DOHH2 (cell line): ENCODE data around the gene CPA2.

Source experiments
- H3F3A ChIP-seq: fragments of 200-600 bp; sonication (generic), shearing (Covaris generic); 2 replicates; pipeline ENCODE4 v1.6.0; 2016; ENCODE audit warnings: antibody characterized with exemption, mild to moderate bottlenecking; ENCODE audit not compliant: control insufficient read depth, insufficient read depth
- H3K27ac ChIP-seq: fragments of 200-600 bp; sonication (generic); 2 replicates; pipeline ENCODE4 v1.5.1; 2014; ENCODE audit warnings: low read depth, mild to moderate bottlenecking, low read length, moderate library complexity
- H3K27me3 ChIP-seq: fragments of 200-600 bp; sonication (generic); 2 replicates; pipeline ENCODE4 v1.6.1; 2014; ENCODE audit warnings: mild to moderate bottlenecking, low read length, mixed read lengths; ENCODE audit not compliant: control insufficient read depth
- H3K36me3 ChIP-seq: fragments of 200-600 bp; sonication (generic); 2 replicates; pipeline ENCODE4 v1.6.1; 2014; ENCODE audit warnings: mild to moderate bottlenecking, low read length, moderate library complexity, mixed read lengths; ENCODE audit not compliant: control insufficient read depth
- H3K4me1 ChIP-seq: fragments of 200-600 bp; sonication (generic); 2 replicates; pipeline ENCODE4 v1.6.1; 2014; ENCODE audit warnings: mild to moderate bottlenecking, low read length, mixed read lengths; ENCODE audit not compliant: control insufficient read depth
- H3K4me2 ChIP-seq: fragments of 200-600 bp; sonication (generic); 2 replicates; pipeline ENCODE4 v1.6.0; 2014; ENCODE audit warnings: mild to moderate bottlenecking, low read length, moderate library complexity
- H3K4me3 ChIP-seq: fragments of 200-600 bp; sonication (generic); 2 replicates; pipeline ENCODE4 v1.5.1; 2014; ENCODE audit warnings: mild to moderate bottlenecking, low read length, mixed read lengths
- H3K79me2 ChIP-seq: fragments of 200-600 bp; sonication (generic); 2 replicates; pipeline ENCODE4 v1.6.1; 2014; ENCODE audit warnings: mild to moderate bottlenecking, low read length, mixed read lengths; ENCODE audit not compliant: control insufficient read depth
- H3K9me2 ChIP-seq: fragments of 200-600 bp; sonication (generic); replicated peaks from 2 replicates; pipeline ENCODE4 v1.6.1; 2014; ENCODE audit warnings: mild to moderate bottlenecking, low read length, mixed read lengths; ENCODE audit not compliant: control insufficient read depth
- H3K9me3 ChIP-seq: fragments of 200-600 bp; sonication (generic); 2 replicates; pipeline ENCODE4 v1.6.1; 2014; ENCODE audit warnings: antibody characterized with exemption, low read length, mixed read lengths; ENCODE audit not compliant: control insufficient read depth, insufficient read depth
- H4K20me1 ChIP-seq: fragments of 200-600 bp; sonication (generic); 2 replicates; pipeline ENCODE4 v1.6.0; 2014; ENCODE audit warnings: low read depth, mild to moderate bottlenecking, antibody characterized with exemption, low read length, moderate library complexity; ENCODE audit not compliant: control insufficient read depth, insufficient read depth
- CTCF ChIP-seq: fragments of 200-600 bp; sonication (generic); IDR thresholded peaks from one replicate; pipeline ENCODE4 v1.5.1; 2014; ENCODE audit warnings: antibody characterized with exemption, mild to moderate bottlenecking, low read depth, low read length; ENCODE audit not compliant: poor library complexity, severe bottlenecking
- EZH2phosphoT487 ChIP-seq: fragments of 200-600 bp; sonication (generic); IDR thresholded peaks from 2 replicates; pipeline ENCODE4 v1.6.1; 2017; ENCODE audit warnings: borderline replicate concordance, mild to moderate bottlenecking, antibody characterized with exemption, low read length, moderate library complexity, mixed read lengths

CPA2 gene

DNA sequence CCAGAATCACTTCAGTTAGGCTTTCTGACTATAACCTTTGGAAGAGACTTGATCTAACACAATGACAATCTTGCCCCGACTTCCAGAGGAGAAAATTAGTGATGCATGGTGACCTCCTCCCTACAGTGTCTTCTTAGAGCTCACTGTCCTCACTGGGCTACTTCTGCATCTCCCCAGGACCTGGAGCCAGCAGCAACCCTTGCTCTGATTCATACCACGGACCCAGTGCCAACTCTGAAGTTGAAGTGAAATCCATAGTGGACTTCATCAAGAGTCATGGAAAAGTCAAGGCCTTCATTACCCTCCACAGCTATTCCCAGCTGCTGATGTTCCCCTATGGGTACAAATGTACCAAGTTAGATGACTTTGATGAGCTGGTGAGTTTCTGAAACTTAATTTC lies 12.6 kb downstream of the CPA2 start:
- H3K9me3 ChIP-seq = no peaks in the 10 kb centered on the region
- no peak overlapping the region for H3K27ac ChIP-seq
- H3K4me3 ChIP-seq = no peak overlapping the region
- TF ChIP-seq EZH2phosphoT487 (no peak), CTCF (no peak)
- H3K36me3 ChIP-seq = no peaks in the 10 kb centered on the region
- H3K4me1 ChIP-seq = no peaks in the 10 kb centered on the region
- H3K4me2 ChIP-seq = no peak overlapping the region
- no peaks in the 10 kb centered on the region for H3F3A ChIP-seq
- H4K20me1 ChIP-seq = no peaks in the 10 kb centered on the region
- no peaks in the 10 kb centered on the region for H3K79me2 ChIP-seq
- H3K27me3 ChIP-seq = peaks cover 30% of the 10 kb centered on the region
- no peaks in the 10 kb centered on the region for H3K9me2 ChIP-seq

DNA sequence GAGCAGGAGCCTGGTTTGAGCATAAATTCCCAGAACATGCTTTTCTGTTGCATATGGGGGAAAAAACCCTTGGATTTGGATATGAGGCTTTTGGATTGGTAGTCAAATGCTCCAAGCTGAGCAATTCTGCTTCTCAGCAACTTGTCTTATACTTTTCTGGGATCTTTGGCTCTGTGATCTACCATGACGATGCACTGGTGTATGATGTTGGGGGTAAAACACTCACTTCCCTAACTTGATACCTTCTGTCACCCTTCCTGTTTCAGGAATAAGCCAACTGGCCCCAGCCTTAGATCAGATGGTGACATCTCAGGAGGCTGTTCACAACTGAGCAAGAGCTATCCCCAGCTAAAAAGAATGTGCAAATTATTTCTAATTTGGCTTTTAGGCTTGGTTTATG lies 13.2 kb downstream of the CPA2 start:
- Histone ChIP-seq H3K9me3 (no peaks in the 10 kb centered on the region), H3K27ac (no peak overlapping the region), H3K9me2 (no peaks in the 10 kb centered on the region), H3K4me1 (no peaks in the 10 kb centered on the region), H3K27me3 (peaks cover 29% of the 10 kb centered on the region), H4K20me1 (no peaks in the 10 kb centered on the region), H3K36me3 (no peaks in the 10 kb centered on the region), H3K4me3 (no peak overlapping the region), H3K79me2 (no peaks in the 10 kb centered on the region), H3K4me2 (no peak overlapping the region), H3F3A (no peaks in the 10 kb centered on the region)
- TF ChIP-seq CTCF = no peak
- TF ChIP-seq EZH2phosphoT487 = no peak

GRCh38 chr7:130281260-130281659 lies 14.6 kb downstream of the CPA2 start:
- Histone ChIP-seq H3K4me3 (no peak overlapping the region), H3K27ac (no peak overlapping the region), H3K79me2 (no peaks in the 10 kb centered on the region), H3K36me3 (no peaks in the 10 kb centered on the region), H3K27me3 (peaks cover 20% of the 10 kb centered on the region), H3K4me2 (no peak overlapping the region), H3K9me3 (no peaks in the 10 kb centered on the region), H4K20me1 (no peaks in the 10 kb centered on the region), H3K4me1 (no peaks in the 10 kb centered on the region), H3F3A (no peaks in the 10 kb centered on the region), H3K9me2 (no peaks in the 10 kb centered on the region)
- no peak for TF ChIP-seq EZH2phosphoT487
- no peak for TF ChIP-seq CTCF

- Histone ChIP-seq H3K27ac (no peak overlapping the region), H3K4me3 (no peak overlapping the region), H4K20me1 (no peaks in the 10 kb centered on the region), H3K36me3 (no peaks in the 10 kb centered on the region), H3K79me2 (no peaks in the 10 kb centered on the region), H3K4me1 (no peaks in the 10 kb centered on the region), H3F3A (no peaks in the 10 kb centered on the region), H3K9me2 (no peaks in the 10 kb centered on the region), H3K4me2 (no peak overlapping the region), H3K27me3 (peaks cover 2% of the 10 kb centered on the region; the same call in 1 of the 2 replicates), H3K9me3 (no peaks in the 10 kb centered on the region)
- no peak for TF ChIP-seq EZH2phosphoT487
- no peak for TF ChIP-seq CTCF
Observed at GRCh38 chr7:130286881-130287280, 20.2 kb downstream of the CPA2 start.
